AG04450 (cell line): ENCODE results near the gene CDC42BPB. TPM values are rescaled to one million over a fixed set of nuclear protein-coding genes. Genes with fewer than 3 reads are reported as not detected.

Source experiments
- CTCF ChIA-PET: fragments of 300-600, 350-600 bp; formaldehyde crosslinking; extraction: SDS; loops from one replicate; lab custom pipeline; 2022; ENCODE audit warnings: antibody characterized with exemption, inconsistent platforms; lab: Charles Lee
- POLR2A ChIA-PET: fragments of 350-600 bp; formaldehyde crosslinking; extraction: SDS; loops from one replicate; lab custom pipeline; 2021; ENCODE audit warnings: antibody characterized with exemption, inconsistent platforms; lab: Yijun Ruan, JAX
- DNase-seq: peaks from one replicate; pipeline ENCODE4 v3.0.0-alpha.2; 2011; ENCODE audit warnings: low read depth, low spot score
- H3K27ac ChIP-seq: one replicate; pipeline ENCODE4 v1.5.1; 2012; ENCODE audit warnings: low read depth, low read length, control low read depth
- H3K27me3 ChIP-seq: one replicate; pipeline ENCODE4 v1.6.0; 2012; ENCODE audit warnings: low read length; ENCODE audit not compliant: control insufficient read depth, insufficient read depth
- H3K4me3 ChIP-seq: 2 replicates; pipeline ENCODE4 v1.5.1; 2011; ENCODE audit warnings: mild to moderate bottlenecking, low read depth, low read length, control low read depth
- H3K9me3 ChIP-seq: 2 replicates; pipeline ENCODE4 v1.5.1; 2012; ENCODE audit warnings: low read length; ENCODE audit not compliant: control insufficient read depth, insufficient read depth
- CTCF ChIP-seq: IDR thresholded peaks from 2 replicates; pipeline ENCODE4 v1.5.1; 2011; ENCODE audit warnings: low read depth, low read length, control low read depth, inconsistent platforms
- polyA plus RNA-seq: library from polyadenylated mRNA; depleted of rRNA; stranded (reverse); fragments of >200 nt; gene quantifications from 2 replicates; pipeline ENCODE4 v1.2.3, GENCODE V29; 2011

The CDC42BPB gene
- polyA plus RNA-seq, 1 experiment = 57.0 TPM

DNA sequence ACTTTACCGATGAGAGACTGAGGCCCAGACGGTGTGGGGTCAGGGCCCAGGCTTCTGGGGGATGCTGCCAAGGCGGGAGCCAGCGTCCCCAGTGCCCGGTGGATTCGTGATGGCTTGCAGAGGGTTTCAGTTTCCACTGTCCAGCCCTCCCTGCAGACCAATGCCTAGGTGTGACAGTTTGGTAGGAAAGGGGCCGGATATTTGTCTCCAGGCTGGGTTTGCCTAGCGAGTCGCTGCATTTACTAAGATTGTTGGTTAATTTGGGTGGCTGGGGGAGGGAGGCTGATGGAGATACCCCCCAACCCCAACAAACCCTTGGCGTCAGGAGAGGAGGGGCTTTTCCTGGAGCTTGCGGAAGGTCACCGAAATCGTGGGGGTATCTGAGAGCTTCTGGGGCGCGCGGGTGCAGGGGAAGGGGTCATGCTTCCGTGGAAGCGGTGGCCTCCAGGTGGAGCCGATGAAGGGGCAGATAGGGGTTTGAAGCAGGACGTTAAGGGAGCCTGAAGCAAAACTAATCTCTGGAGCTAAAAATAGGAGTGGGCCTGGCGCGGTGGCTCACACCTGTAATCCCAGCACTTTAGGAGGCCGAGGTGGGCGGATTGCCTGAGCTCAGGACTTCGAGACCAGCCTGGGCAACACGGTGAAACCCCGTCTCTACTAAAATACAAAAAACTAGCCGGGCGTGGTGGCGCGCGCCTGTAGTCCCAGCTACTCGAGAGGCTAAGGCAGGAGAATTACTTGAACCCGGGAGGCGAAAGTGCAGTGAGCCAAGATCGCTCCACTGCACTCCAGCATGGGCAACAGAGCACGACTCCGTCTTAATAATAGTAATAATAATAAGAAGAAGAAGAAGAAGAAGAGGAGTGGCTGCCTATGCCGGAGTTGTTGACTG, 1.1 kb upstream of the CDC42BPB start:
- CTCF ChIA-PET = interaction anchor here (0.6 to 3.1 kb wide), 3 partner anchors 9 to 28 kb away, joined by 3 to 13 read pairs (median 6); no protein-coding TSS in a partner anchor
- Histone ChIP-seq H3K27me3 (no peaks in the 10 kb centered on the region), H3K27ac (no peak overlapping the region), H3K9me3 (no peaks in the 10 kb centered on the region), H3K4me3 (peak overlapping the region; percentile 79)
- no peak for TF ChIP-seq CTCF
- POLR2A ChIA-PET = no interaction called here
- no peak for DNase-seq

DNA sequence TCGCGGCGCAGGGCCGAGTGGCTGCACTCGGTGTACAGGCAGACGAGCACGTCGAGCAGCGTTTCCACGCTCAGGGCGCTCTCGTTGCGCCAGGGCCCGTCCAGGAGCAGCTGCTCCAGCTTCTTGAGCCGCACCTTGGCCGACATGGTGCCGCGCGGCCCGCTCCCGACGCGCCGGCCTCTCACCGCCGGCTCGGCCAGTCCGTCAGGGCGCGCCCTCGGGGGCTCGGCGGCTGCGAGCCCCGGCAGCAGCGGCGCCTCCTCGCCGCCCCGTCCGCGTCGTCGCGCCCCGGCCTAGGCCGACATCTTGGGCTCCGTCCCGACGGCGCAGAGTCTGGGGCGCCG, 349 bp downstream of the CDC42BPB start:
- Histone ChIP-seq H3K27me3 (no peaks in the 10 kb centered on the region), H3K9me3 (no peaks in the 10 kb centered on the region), H3K4me3 (peak overlapping the region; percentile 96), H3K27ac (peak overlapping the region; percentile 57)
- ChIA-PET POLR2A (no interaction called here), CTCF (interaction anchor here (1.6 to 3.1 kb wide), 2 partner anchors 18 to 19 kb away, joined by 5 to 13 read pairs; no protein-coding TSS in a partner anchor)
- DNase-seq = no peak
- no peak for TF ChIP-seq CTCF

DNA sequence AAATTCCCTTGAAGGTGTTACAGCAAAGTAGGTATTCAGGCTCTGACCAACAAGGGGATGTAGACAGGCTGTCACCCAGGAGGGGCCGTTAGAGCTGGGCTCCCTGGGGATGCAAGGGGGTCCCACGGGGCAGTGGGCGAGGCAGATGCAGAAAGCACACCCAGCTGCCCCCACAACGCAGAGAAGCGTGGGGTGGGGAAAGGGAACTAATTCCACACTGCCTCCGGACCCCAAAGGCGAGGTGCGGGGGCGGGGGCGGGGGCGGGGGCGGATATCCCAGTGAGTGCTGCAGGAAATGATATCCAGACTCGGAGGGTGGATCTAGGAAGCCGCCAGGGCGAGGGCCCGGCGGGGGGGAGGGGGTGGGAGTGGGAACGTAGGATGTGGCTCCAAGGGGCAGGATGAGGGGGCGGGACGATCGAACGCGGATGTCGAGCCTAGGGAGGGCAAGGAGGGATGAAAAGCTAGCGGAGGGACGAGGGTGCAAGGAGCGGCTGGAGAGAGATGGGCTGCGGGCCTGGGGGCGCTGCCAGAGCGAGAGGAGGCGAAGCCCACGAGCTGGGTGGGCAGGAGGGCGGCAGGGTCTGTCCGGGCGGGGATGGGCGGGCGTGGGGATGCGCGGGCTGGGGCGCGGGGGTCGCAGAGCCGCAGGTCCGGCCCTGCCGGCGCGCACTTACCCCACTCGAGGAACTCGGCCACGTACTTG, 874 bp downstream of the CDC42BPB start:
- H3K27ac ChIP-seq = peak overlapping the region; percentile 57
- H3K27me3 ChIP-seq = no peaks in the 10 kb centered on the region
- TF ChIP-seq CTCF = no peak
- POLR2A ChIA-PET = no interaction called here
- peak overlapping the region; percentile 96 for H3K4me3 ChIP-seq
- no peak for DNase-seq
- CTCF ChIA-PET = interaction anchor here (0.6 to 1.6 kb wide), 3 partner anchors 18 to 1949 kb away, joined by 3 to 5 read pairs (median 3); no protein-coding TSS in a partner anchor
- no peaks in the 10 kb centered on the region for H3K9me3 ChIP-seq

- DNase-seq = no peak
- CTCF ChIA-PET = interaction anchor here (1.6 kb wide), 1 partner anchor 19 kb away, joined by 5 read pairs; no protein-coding TSS in a partner anchor
- Histone ChIP-seq H3K27ac (peak overlapping the region; percentile 11), H3K9me3 (no peaks in the 10 kb centered on the region), H3K27me3 (no peaks in the 10 kb centered on the region), H3K4me3 (peak overlapping the region; percentile 96)
- TF ChIP-seq CTCF = no peak
- POLR2A ChIA-PET = no interaction called here
Observed at GRCh38 chr14:103055695-103056094, 1.7 kb downstream of the CDC42BPB start.

DNA sequence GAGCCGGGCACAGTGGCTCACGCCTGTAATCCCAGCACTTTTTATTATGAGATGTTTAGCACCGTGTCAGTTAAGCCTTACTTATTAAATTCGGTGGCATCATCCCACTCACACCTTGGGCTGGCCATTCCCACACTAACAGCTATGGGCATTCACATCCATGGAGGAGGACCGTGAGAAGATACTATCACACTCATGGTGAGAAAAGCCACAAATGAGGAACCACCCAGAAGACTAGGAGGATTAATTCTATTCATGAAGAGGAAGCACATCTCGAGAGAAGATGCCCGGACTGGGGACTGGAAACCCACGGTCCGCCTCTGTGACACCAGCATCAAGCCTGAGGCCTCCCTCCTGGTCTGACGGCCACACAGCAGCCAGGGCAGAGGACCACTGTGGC, 4.9 kb downstream of the CDC42BPB start:
- Histone ChIP-seq H3K27me3 (no peaks in the 10 kb centered on the region), H3K9me3 (no peaks in the 10 kb centered on the region), H3K27ac (no peak overlapping the region), H3K4me3 (no peak overlapping the region)
- DNase-seq = no peak
- TF ChIP-seq CTCF = no peak
- POLR2A ChIA-PET = no interaction called here
- CTCF ChIA-PET = no interaction called here
